PFSK-1 (cell line): ENCODE results near the gene AWAT2.

Experiments used
- FOXP2 ChIP-seq: optimal IDR thresholded peaks from 2 replicates; pipeline ENCODE3; 2011; ENCODE audit warnings: borderline replicate concordance, control low read depth, inconsistent platforms; ENCODE audit not compliant: insufficient read depth; ENCODE audit errors: extremely low read length, extremely low read depth
- POLR2AphosphoS5 ChIP-seq: IDR thresholded peaks from 2 replicates; pipeline ENCODE4 v1.6.1; 2012; ENCODE audit warnings: low read depth, mild to moderate bottlenecking, control low read depth, low read length, moderate library complexity
- REST ChIP-seq, 2 experiments: IDR thresholded peaks; 2 replicates each; pipeline versions ENCODE4 v1.6.1 to v1.8.0; 2011 to 2012; ENCODE audit warnings: low read depth in 2 of 2, low read length in 2 of 2, control low read depth in 1 of 2, inconsistent platforms in 1 of 2, mild to moderate bottlenecking in 1 of 2, moderate library complexity in 1 of 2; ENCODE audit not compliant: insufficient read depth in 1 of 2
- SIN3A ChIP-seq: IDR thresholded peaks from 2 replicates; pipeline ENCODE4 v1.6.1; 2012; ENCODE audit warnings: mild to moderate bottlenecking, low read length, moderate library complexity, borderline replicate concordance; ENCODE audit not compliant: insufficient read depth
- TAF1 ChIP-seq: IDR thresholded peaks from 2 replicates; pipeline ENCODE4 v1.6.1; 2012; ENCODE audit warnings: low read length, control low read depth, borderline replicate concordance; ENCODE audit not compliant: insufficient read depth

The AWAT2 gene

GRCh38 chrX:70009970-70010369 is 39.8 kb downstream of the AWAT2 start:
- TF ChIP-seq TAF1 (no peak), REST (IDR thresholded peaks at IDR 0.05; ENCODE audit: insufficient read depth in 1 of 2, low read depth in 2 of 2, low read length in 2 of 2) (no peak), SIN3A (no peak), FOXP2 (no peak), POLR2AphosphoS5 (no peak)

- TF ChIP-seq SIN3A (no peak), FOXP2 (no peak), POLR2AphosphoS5 (no peak), REST (IDR thresholded peaks at IDR 0.05; ENCODE audit: insufficient read depth in 1 of 2, low read depth in 2 of 2, low read length in 2 of 2) (no peak), TAF1 (no peak)
Observed at GRCh38 chrX:70009049-70009448, 40.7 kb downstream of the AWAT2 start.

GRCh38 chrX:70007946-70008345 is 41.8 kb downstream of the AWAT2 start:
- TF ChIP-seq REST (IDR thresholded peaks at IDR 0.05; ENCODE audit: insufficient read depth in 1 of 2, low read depth in 2 of 2, low read length in 2 of 2) (no peak), TAF1 (no peak), SIN3A (no peak), FOXP2 (no peak), POLR2AphosphoS5 (no peak)

GRCh38 chrX:70001708-70002341 is 47.9 kb downstream of the AWAT2 start:
- TF ChIP-seq REST (IDR thresholded peaks at IDR 0.05; ENCODE audit: insufficient read depth in 1 of 2, low read depth in 2 of 2, low read length in 2 of 2) (no peak), FOXP2 (no peak), POLR2AphosphoS5 (no peak), SIN3A (no peak), TAF1 (no peak)

- TF ChIP-seq FOXP2: no peak
- no peak for TF ChIP-seq REST (IDR thresholded peaks at IDR 0.05; ENCODE audit: insufficient read depth in 1 of 2, low read depth in 2 of 2, low read length in 2 of 2)
- TF ChIP-seq POLR2AphosphoS5: no peak
- no peak for TF ChIP-seq TAF1
- TF ChIP-seq SIN3A: no peak
Observed at GRCh38 chrX:70001269-70001668, 48.5 kb downstream of the AWAT2 start.
